Measurements from ENCODE around the gene TAF8.

DNA sequence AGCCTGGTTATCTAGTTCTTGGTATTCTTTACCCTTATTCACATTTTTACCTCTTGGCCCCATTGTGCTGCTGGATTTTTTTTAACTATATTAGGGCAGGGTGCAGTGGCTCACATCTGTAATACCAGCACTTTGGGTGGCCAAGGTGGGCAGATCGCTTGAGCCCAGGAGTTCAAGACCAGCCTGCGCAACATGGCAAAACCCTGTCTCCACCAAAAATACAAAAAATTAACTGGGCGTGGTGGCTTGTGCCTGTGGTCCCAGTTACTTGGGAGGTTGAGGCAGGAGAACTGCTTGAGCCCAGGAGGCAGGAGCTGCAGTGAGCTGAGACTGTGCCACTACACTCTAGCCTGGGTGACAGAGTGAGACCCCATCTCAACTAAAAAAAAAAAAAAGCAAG, 12.2 kb upstream of the TAF8 start:
- TF ChIP-seq CTCF (IDR thresholded peaks at IDR 0.05; ENCODE audit: insufficient read depth, low read length) (no peak), SPI1 (IDR thresholded peaks at IDR 0.05; ENCODE audit: borderline replicate concordance, low read depth) (no peak), POLR2AphosphoS5 (IDR thresholded peaks at IDR 0.05; ENCODE audit: low read depth) (no peak), REST (IDR thresholded peaks at IDR 0.05; ENCODE audit: insufficient replicate concordance, low read depth) (no peak)
